Fibroblast of lung (primary cell): ENCODE measurements around the gene SLC6A19. TPM values are rescaled to one million over a fixed set of nuclear protein-coding genes. Genes with fewer than 3 reads are reported as not detected.

Source experiments
- DNase-seq, 2 donors: peaks; one replicate each; pipeline versions ENCODE4 v3.0.0 to v3.0.0-alpha.2; 2010; ENCODE audit warnings: low read depth in 2 of 2
- H2AFZ ChIP-seq: 2 replicates; pipeline ENCODE4 v1.5.1; 2012; ENCODE audit warnings: low read length, control low read depth, inconsistent platforms
- H3K27ac ChIP-seq: 2 replicates; pipeline ENCODE4 v1.5.1; 2011; ENCODE audit warnings: low read length, control low read depth; ENCODE audit not compliant: insufficient read depth
- H3K27me3 ChIP-seq: 2 replicates; pipeline ENCODE4 v1.5.1; 2011; ENCODE audit warnings: mild to moderate bottlenecking, low read length; ENCODE audit not compliant: control insufficient read depth, insufficient read depth
- H3K36me3 ChIP-seq: 2 replicates; pipeline ENCODE4 v1.5.1; 2011; ENCODE audit warnings: low read length; ENCODE audit not compliant: control insufficient read depth, insufficient read depth
- H3K4me1 ChIP-seq: 2 replicates; pipeline ENCODE4 v1.5.1; 2011; ENCODE audit warnings: low read length; ENCODE audit not compliant: control insufficient read depth, insufficient read depth; ENCODE audit errors: extremely low read depth
- H3K4me2 ChIP-seq: 2 replicates; pipeline ENCODE4 v1.5.1; 2011; ENCODE audit warnings: low read length, control low read depth; ENCODE audit not compliant: insufficient read depth; ENCODE audit errors: extremely low read depth
- H3K4me3 ChIP-seq, 4 experiments: fragments of 200-600 bp in 1 of 4; sonication (generic) in 1 of 4; replicated peaks in 1 of 4; 2 replicates each; pipeline ENCODE4 v1.5.1; 2011 to 2016; ENCODE audit warnings: low read length in 4 of 4, low read depth in 3 of 4, mild to moderate bottlenecking in 3 of 4, control low read depth in 2 of 4, inconsistent platforms in 1 of 4, mixed read lengths in 1 of 4; ENCODE audit not compliant: insufficient read depth in 1 of 4; ENCODE audit errors: control extremely low read depth in 1 of 4
- H3K79me2 ChIP-seq: 2 replicates; pipeline ENCODE4 v1.5.1; 2012; ENCODE audit warnings: mild to moderate bottlenecking, low read length, inconsistent platforms; ENCODE audit not compliant: control insufficient read depth, insufficient read depth
- H3K9ac ChIP-seq: 2 replicates; pipeline ENCODE4 v1.5.1; 2011; ENCODE audit warnings: mild to moderate bottlenecking, low read length, control low read depth; ENCODE audit not compliant: insufficient read depth
- H3K9me3 ChIP-seq: 2 replicates; pipeline ENCODE4 v1.5.1; 2012; ENCODE audit warnings: low read depth, low read length; ENCODE audit not compliant: control insufficient read depth, insufficient read depth
- H4K20me1 ChIP-seq: 2 replicates; pipeline ENCODE4 v1.5.1; 2011; ENCODE audit warnings: low read length; ENCODE audit not compliant: control insufficient read depth, insufficient read depth; ENCODE audit errors: extremely low read depth
- EZH2 ChIP-seq: IDR thresholded peaks from 2 replicates; pipeline ENCODE4 v1.5.1; 2012; ENCODE audit warnings: low read length, control low read depth, mild to moderate bottlenecking; ENCODE audit errors: missing control alignments
- polyA plus RNA-seq, 2 donors: library from polyadenylated mRNA; depleted of rRNA in 1 of 2; stranded (reverse) in 1 of 2; unstranded in 1 of 2; fragments of >200 nt; gene quantifications; 2 replicates each; pipeline ENCODE4 v1.2.1, GENCODE V29; 2011 to 2012; ENCODE audit warnings: missing spikeins in 1 of 2
- total RNA-seq: library from RNA; depleted of rRNA; stranded (reverse); fragments of >200 nt; gene quantifications from 2 replicates; pipeline ENCODE4 v1.2.1, GENCODE V29; 2014
- TF ChIP-seq, protein P1 (sequence below), 2 donors: IDR thresholded peaks in 1 of 2; conservative IDR thresholded peaks in 1 of 2; 1 replicate in 1 of 2; 2 replicates in 1 of 2; pipeline ENCODE4 v1.5.1; 2011 to 2012; ENCODE audit warnings: low read length in 2 of 2, control low read depth in 1 of 2, inconsistent platforms in 1 of 2, low read depth in 1 of 2, mild to moderate bottlenecking in 1 of 2

SLC6A19 gene
- total and polyA plus RNA-seq, 2 donors (not counting 1 experiment from before 2014, with no cell fraction given), result not detected

DNA sequence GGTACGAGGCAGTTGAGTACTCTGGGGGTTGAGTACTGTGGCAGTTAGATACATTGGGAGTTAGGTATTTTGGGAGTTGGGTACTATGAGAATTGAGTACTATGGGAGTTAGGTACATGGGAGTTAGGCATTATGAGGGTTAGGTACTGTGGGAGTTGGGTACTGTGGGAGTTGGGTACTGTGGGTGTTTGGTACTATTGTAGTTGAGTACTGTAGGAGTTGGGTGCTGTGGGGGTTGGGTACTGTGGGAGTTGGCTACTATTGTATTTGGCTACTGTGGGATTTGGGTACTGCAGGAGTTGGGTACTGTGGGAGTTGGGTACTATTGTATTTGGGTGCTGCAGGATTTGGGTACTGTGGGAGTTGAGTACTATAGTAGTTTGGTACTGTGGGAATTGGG lies 4.8 kb upstream of the SLC6A19 start:
- Histone ChIP-seq H3K4me1 (no peaks in the 10 kb centered on the region), H3K27me3 (no peaks in the 10 kb centered on the region)
- TF ChIP-seq EZH2, result no peak
- TF ChIP-seq, protein P1, sequence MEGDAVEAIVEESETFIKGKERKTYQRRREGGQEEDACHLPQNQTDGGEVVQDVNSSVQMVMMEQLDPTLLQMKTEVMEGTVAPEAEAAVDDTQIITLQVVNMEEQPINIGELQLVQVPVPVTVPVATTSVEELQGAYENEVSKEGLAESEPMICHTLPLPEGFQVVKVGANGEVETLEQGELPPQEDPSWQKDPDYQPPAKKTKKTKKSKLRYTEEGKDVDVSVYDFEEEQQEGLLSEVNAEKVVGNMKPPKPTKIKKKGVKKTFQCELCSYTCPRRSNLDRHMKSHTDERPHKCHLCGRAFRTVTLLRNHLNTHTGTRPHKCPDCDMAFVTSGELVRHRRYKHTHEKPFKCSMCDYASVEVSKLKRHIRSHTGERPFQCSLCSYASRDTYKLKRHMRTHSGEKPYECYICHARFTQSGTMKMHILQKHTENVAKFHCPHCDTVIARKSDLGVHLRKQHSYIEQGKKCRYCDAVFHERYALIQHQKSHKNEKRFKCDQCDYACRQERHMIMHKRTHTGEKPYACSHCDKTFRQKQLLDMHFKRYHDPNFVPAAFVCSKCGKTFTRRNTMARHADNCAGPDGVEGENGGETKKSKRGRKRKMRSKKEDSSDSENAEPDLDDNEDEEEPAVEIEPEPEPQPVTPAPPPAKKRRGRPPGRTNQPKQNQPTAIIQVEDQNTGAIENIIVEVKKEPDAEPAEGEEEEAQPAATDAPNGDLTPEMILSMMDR (conservative IDR thresholded peaks at IDR 0.05 in 1 of 2, IDR thresholded peaks at IDR 0.05 in 1 of 2; ENCODE audit: low read depth in 1 of 2, low read length in 2 of 2), result no peak

DNA sequence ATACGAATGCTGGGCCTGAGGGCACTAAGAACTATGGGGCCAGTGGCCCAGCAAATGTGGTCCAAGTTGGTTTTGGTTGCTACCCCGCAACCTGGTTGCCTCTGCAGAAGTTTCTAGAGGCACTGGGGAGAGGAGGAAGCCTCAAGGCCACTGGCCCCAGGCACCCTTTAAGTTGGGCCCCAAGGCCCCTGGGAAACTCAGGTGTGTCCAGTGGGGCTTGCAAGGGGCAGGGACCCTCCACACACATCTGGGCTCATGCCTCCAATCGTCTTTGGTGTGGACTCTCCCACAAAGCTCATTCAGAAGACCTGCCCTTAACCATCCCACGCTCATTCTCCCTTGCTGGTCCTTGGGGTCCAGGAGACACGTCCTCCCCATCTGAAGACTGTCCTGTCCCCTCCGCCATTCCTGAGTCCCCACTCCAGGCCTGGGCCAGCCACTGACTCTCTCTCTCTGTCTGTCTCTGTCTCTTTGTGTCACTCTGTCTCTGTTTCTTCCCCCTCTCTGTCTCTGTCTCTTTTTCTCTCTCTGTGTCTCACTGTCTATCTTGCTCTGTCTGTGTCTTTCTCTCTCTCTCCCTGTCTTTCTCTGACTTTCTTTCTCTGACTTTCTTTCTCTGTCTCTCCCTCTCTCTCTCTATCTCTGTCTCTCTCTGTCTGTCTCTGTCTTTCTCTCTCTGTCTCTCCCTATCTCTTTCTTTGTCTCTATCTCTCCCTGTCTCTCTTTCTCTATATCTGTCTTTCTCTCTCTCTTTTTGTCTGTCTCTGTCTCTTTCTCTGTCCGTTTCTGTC lies 3.3 kb upstream of the SLC6A19 start:
- Histone ChIP-seq H3K4me3 (no peak overlapping the region), H3K9ac (no peak overlapping the region), H3K27me3 (no peaks in the 10 kb centered on the region), H3K4me1 (no peaks in the 10 kb centered on the region), H3K79me2 (no peaks in the 10 kb centered on the region), H2AFZ (no peak overlapping the region), H3K4me2 (no peak overlapping the region), H3K27ac (no peak overlapping the region), H3K36me3 (no peaks in the 10 kb centered on the region), H3K9me3 (no peaks in the 10 kb centered on the region), H4K20me1 (no peaks in the 10 kb centered on the region)
- DNase-seq, result no peak
- TF ChIP-seq EZH2, result no peak
- TF ChIP-seq, protein P1 (conservative IDR thresholded peaks at IDR 0.05 in 1 of 2, IDR thresholded peaks at IDR 0.05 in 1 of 2; ENCODE audit: low read depth in 1 of 2, low read length in 2 of 2), result no peak

More for the DNA sequence above, 4.8 kb upstream of the SLC6A19 start:
- no peak overlapping the region for H3K9ac ChIP-seq
- no peak overlapping the region for H3K4me2 ChIP-seq
- no peak overlapping the region for H3K27ac ChIP-seq
- H3K79me2 ChIP-seq, result no peaks in the 10 kb centered on the region
- H4K20me1 ChIP-seq, result no peaks in the 10 kb centered on the region
- no peak overlapping the region for H3K4me3 ChIP-seq
- no peaks in the 10 kb centered on the region for H3K9me3 ChIP-seq
- no peak overlapping the region for H2AFZ ChIP-seq
- DNase-seq, result no peak
- H3K36me3 ChIP-seq, result no peaks in the 10 kb centered on the region

DNA sequence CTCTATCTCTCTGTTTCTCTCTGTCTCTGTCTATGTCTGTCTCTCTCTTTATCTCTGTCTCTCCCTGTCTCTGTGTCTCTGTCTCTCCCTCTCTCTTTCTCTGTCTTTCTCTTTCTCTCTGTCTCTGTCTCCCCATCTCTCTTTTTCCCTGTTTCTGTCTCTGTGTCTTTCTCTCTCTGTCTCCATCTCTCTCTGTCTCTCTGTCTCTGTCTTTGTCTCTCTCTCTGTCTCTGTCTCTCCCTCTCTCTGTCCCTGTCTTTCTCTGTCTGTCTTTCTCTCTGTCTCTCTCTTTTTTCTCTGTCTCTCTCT lies 2.1 kb upstream of the SLC6A19 start:
- Histone ChIP-seq H3K4me3 (no peak overlapping the region), H3K9ac (no peak overlapping the region), H3K27ac (no peak overlapping the region), H3K36me3 (no peaks in the 10 kb centered on the region), H3K9me3 (no peaks in the 10 kb centered on the region), H3K27me3 (no peaks in the 10 kb centered on the region), H2AFZ (no peak overlapping the region), H4K20me1 (no peaks in the 10 kb centered on the region), H3K4me1 (no peaks in the 10 kb centered on the region), H3K4me2 (no peak overlapping the region), H3K79me2 (no peaks in the 10 kb centered on the region)
- no peak for TF ChIP-seq EZH2
- TF ChIP-seq, protein P1 (conservative IDR thresholded peaks at IDR 0.05 in 1 of 2, IDR thresholded peaks at IDR 0.05 in 1 of 2; ENCODE audit: low read depth in 1 of 2, low read length in 2 of 2), result no peak
- DNase-seq, result no peak
